K562 (cell line): ENCODE results near the gene ANK3. TPM values are rescaled to one million over a fixed set of nuclear protein-coding genes. Genes with fewer than 3 reads are reported as not detected.

ENCODE experiments used
- ATAC-seq: fragments of 200-7000 bp; cut with Tn5 transposase; 3 replicates; pipeline ENCODE4 v1.9.1; 2020; ENCODE audit warnings: moderate library complexity
- BruUV-seq: library from RNA; stranded (reverse); fragments of 400-500 nt; replicated peaks from 2 replicates; lab custom pipeline; 2021; lab: Mats Ljungman, UMichigan
- CTCF ChIA-PET: fragments of 300-600 bp; formaldehyde crosslinking; extraction: SDS; loops from one replicate; lab custom pipeline; 2021; ENCODE audit warnings: low intra/inter-chr PET ratio; lab: Yijun Ruan, JAX
- POLR2A ChIA-PET: fragments of 300-600, 350-650 bp; sonication (Branson Sonifier 250); formaldehyde crosslinking; extraction: SDS; loops from one replicate; lab custom pipeline; 2021; ENCODE audit warnings: antibody characterized with exemption, inconsistent platforms; lab: Yijun Ruan, JAX
- DNase-seq, 4 experiments: peaks; one replicate each; pipeline versions ENCODE4 v3.0.0 to v3.0.0-alpha.2; 2011 to 2018; ENCODE audit warnings: low spot score in 3 of 4, mixed read lengths in 3 of 4; ENCODE audit errors: extremely low read depth in 1 of 4
- FAIRE-seq: peaks from 2 replicates; lab custom pipeline; 2011; peaks lifted over from hg19 to GRCh38; lab: Jason Lieb, UNC
- H2AFZ ChIP-seq: 2 replicates; pipeline ENCODE4 v1.6.0; 2011; ENCODE audit warnings: low read depth, low read length, control low read depth, inconsistent platforms
- H3K27ac ChIP-seq: fragments of 200-600 bp; 3 replicates; pipeline ENCODE4 v1.8.0; 2011; ENCODE audit warnings: low read depth, mild to moderate bottlenecking, control low read depth, inconsistent platforms, low read length, moderate library complexity, mixed read lengths; ENCODE audit errors: extremely low read depth
- H3K27me3 ChIP-seq, 2 experiments: fragments of 300-600 bp in 1 of 2; 2 replicates in 1 of 2; 3 replicates in 1 of 2; pipeline versions ENCODE4 v1.6.0 to v1.8.0; 2011; ENCODE audit warnings: inconsistent platforms in 2 of 2, low read length in 2 of 2, mild to moderate bottlenecking in 1 of 2, mixed read lengths in 1 of 2, moderate library complexity in 1 of 2; ENCODE audit not compliant: control insufficient read depth in 2 of 2, insufficient read depth in 2 of 2
- H3K36me3 ChIP-seq: fragments of 300-600 bp; 3 replicates; pipeline ENCODE4 v1.8.0; 2011; ENCODE audit warnings: mild to moderate bottlenecking, low read length, inconsistent platforms; ENCODE audit not compliant: control insufficient read depth, insufficient read depth
- H3K4me1 ChIP-seq, 2 experiments: fragments of 200-600 bp in 1 of 2; replicated peaks in 1 of 2; 2 replicates in 1 of 2; 3 replicates in 1 of 2; pipeline versions ENCODE4 v1.5.1 to v1.8.0; 2011; ENCODE audit warnings: inconsistent platforms in 2 of 2, low read length in 2 of 2, mild to moderate bottlenecking in 1 of 2, mixed read lengths in 1 of 2, moderate library complexity in 1 of 2; ENCODE audit not compliant: control insufficient read depth in 2 of 2, insufficient read depth in 2 of 2
- H3K4me2 ChIP-seq: 2 replicates; pipeline ENCODE4 v1.6.1; 2011; ENCODE audit warnings: low read length, control low read depth, inconsistent platforms, mixed read lengths; ENCODE audit not compliant: insufficient read depth
- H3K4me3 ChIP-seq: fragments of 200-600 bp; sonication (generic), shearing (Covaris generic); 2 replicates; pipeline ENCODE4 v1.5.1; 2016; ENCODE audit warnings: control low read depth, inconsistent platforms
- H3K79me2 ChIP-seq: fragments of 200-600 bp; 3 replicates; pipeline ENCODE4 v1.8.0; 2011; ENCODE audit warnings: low read length, inconsistent platforms; ENCODE audit not compliant: control insufficient read depth, insufficient read depth
- H3K9ac ChIP-seq, 2 experiments: 2 replicates each; pipeline versions ENCODE4 v1.6.0 to v1.6.1; 2011; ENCODE audit warnings: low read depth in 2 of 2, low read length in 2 of 2, control low read depth in 1 of 2, inconsistent platforms in 1 of 2, mild to moderate bottlenecking in 1 of 2, mixed read lengths in 1 of 2; ENCODE audit not compliant: insufficient read depth in 1 of 2
- H3K9me1 ChIP-seq: one replicate; pipeline ENCODE4 v1.6.0; 2011; ENCODE audit warnings: inconsistent platforms, mild to moderate bottlenecking, low read length, moderate library complexity; ENCODE audit not compliant: control insufficient read depth, insufficient read depth
- H3K9me3 ChIP-seq: replicated peaks from 2 replicates; pipeline ENCODE4 v1.5.1; 2011; ENCODE audit warnings: low read depth, low read length, inconsistent platforms; ENCODE audit not compliant: control insufficient read depth, insufficient read depth
- H4K20me1 ChIP-seq: replicated peaks from 2 replicates; pipeline ENCODE4 v1.6.1; 2011; ENCODE audit warnings: low read length, inconsistent platforms, mixed read lengths; ENCODE audit not compliant: control insufficient read depth, insufficient read depth
- ARID3A ChIP-seq: IDR thresholded peaks from 2 replicates; pipeline ENCODE4 v1.6.1; 2012; ENCODE audit warnings: low read depth, low read length, improper control_type of control experiment, borderline replicate concordance
- ATF6 ChIP-seq: sonication (generic); formaldehyde crosslinking; IDR thresholded peaks from 2 replicates; pipeline ENCODE4 v1.4.0; 2020; ENCODE audit warnings: mild to moderate bottlenecking, missing genetic modification reagents
- ETS2 ChIP-seq: IDR thresholded peaks from 2 replicates; pipeline ENCODE4 v1.6.1; 2016; ENCODE audit warnings: borderline replicate concordance, missing genetic modification characterization, mild to moderate bottlenecking, moderate library complexity, missing compliant biosample characterization; ENCODE audit not compliant: poor library complexity, severe bottlenecking
- EZH2 ChIP-seq: IDR thresholded peaks from 2 replicates; pipeline ENCODE4 v1.6.1; 2012; ENCODE audit warnings: low read depth, mild to moderate bottlenecking, inconsistent platforms, low read length, borderline replicate concordance
- NUFIP1 ChIP-seq: fragments of 450-650 bp; IDR thresholded peaks from 2 replicates; pipeline ENCODE4 v1.6.1; 2018; ENCODE audit not compliant: partially characterized antibody
- PREB ChIP-seq: sonication (generic); formaldehyde crosslinking; IDR thresholded peaks from 2 replicates; pipeline ENCODE4 v1.8.1; 2023; ENCODE audit warnings: mild to moderate bottlenecking, missing genetic modification reagents
- STAT5B ChIP-seq: fragments of 250-450 bp; sonication (Bioruptor Pico); IDR thresholded peaks from 2 replicates; pipeline ENCODE4 v1.8.0; 2021; ENCODE audit warnings: mild to moderate bottlenecking, inconsistent platforms
- ZNF431 ChIP-seq: sonication (generic); formaldehyde crosslinking; IDR thresholded peaks from 2 replicates; pipeline ENCODE4 v1.8.0; 2022; ENCODE audit warnings: mild to moderate bottlenecking, missing genetic modification reagents
- ZNF76 ChIP-seq: fragments of 250-450 bp; sonication (Bioruptor Pico); IDR thresholded peaks from 2 replicates; pipeline ENCODE4 v1.4.0; 2020; ENCODE audit warnings: mild to moderate bottlenecking, moderate library complexity, borderline replicate concordance
- ZNF764 ChIP-seq: fragments of 250-450 bp; sonication (Bioruptor Pico); IDR thresholded peaks from 2 replicates; pipeline ENCODE4 v1.4.0; 2020; ENCODE audit warnings: low read depth, mild to moderate bottlenecking, moderate library complexity
- WGBS: fragments of 100-300 bp; shearing (Covaris generic); methylation state at CpG from one replicate; pipeline ENCODE4 v1.1.6; 2016; ENCODE audit warnings: low coverage, mixed read lengths; ENCODE audit not compliant: insufficient coverage; ENCODE audit errors: missing lambda C conversion rate; 5-methylcytosine and 5-hydroxymethylcytosine counted together
- in situ Hi-C: fragments of 300-500 bp; cut with MboI; formaldehyde crosslinking; loops from 4 replicates; pipeline ENCODE4 v1.15.0; 2018; ENCODE audit warnings: inconsistent platforms, mixed read lengths
- intact Hi-C: fragments of 100-400 bp; cut with micrococcal nuclease; formaldehyde crosslinking; loops from 2 replicates; pipeline ENCODE4 v1.14.2; 2022
- polyA plus RNA-seq, 8 experiments: library from polyadenylated mRNA; depleted of rRNA in 4 of 8; stranded (reverse) in 5 of 8; unstranded in 3 of 8; fragments of >200 nt; fragmentation: Nextera tagmentation in 2 of 8; fragmentation: Illumina TruSeq in 1 of 8; extraction: Ambion mirVana in 2 of 8; extraction: Trizol in 1 of 8; gene quantifications; 2 replicates each; pipeline versions ENCODE4 v1.2.1 to v1.2.3, GENCODE V29; 2011 to 2014; ENCODE audit warnings: inconsistent platforms in 1 of 8, missing spikeins in 1 of 8
- total RNA-seq, 7 experiments: library from RNA; depleted of rRNA in 6 of 7; stranded (reverse); fragments of >200 nt in 6 of 7; fragmentation: Illumina TruSeq in 2 of 7; extraction: Trizol in 2 of 7; gene quantifications; 2 replicates each; pipeline versions ENCODE4 v1.2.1 to v1.2.3, GENCODE V29; 2011 to 2021; ENCODE audit warnings: low replicate concordance in 1 of 7

The ANK3 gene
- total and polyA plus RNA-seq, 9 of the 15 experiments (the other 6 are each of a cell fraction or from before 2014, with no cell fraction given): 10.0 to 32.3 (median 17.9) TPM

- 6% methylated on average over 3 of the region's 3 CpGs for WGBS
- H2AFZ ChIP-seq: no peak overlapping the region
- ChIA-PET POLR2A (no interaction called here), CTCF (no interaction called here)
- TF ChIP-seq ETS2 (no peak), ZNF764 (no peak), ATF6 (CRISPR knock-in tag) (no peak), EZH2 (no peak), NUFIP1 (no peak), ZNF431 (no peak), ARID3A (no peak), ZNF76 (CRISPR knock-in tag) (no peak), STAT5B (no peak), PREB (no peak)
- no peaks in the 10 kb centered on the region for H3K4me1 ChIP-seq
- H3K9me1 ChIP-seq: no peaks in the 10 kb centered on the region
- ATAC-seq (no peak), FAIRE-seq (no peak), DNase-seq (no peak)
- in situ Hi-C loops: no loop called here
- H4K20me1 ChIP-seq: no peaks in the 10 kb centered on the region
- H3K36me3 ChIP-seq: no peaks in the 10 kb centered on the region
- H3K9ac ChIP-seq: no peak overlapping the region
- no peak overlapping the region for H3K4me3 ChIP-seq
- H3K9me3 ChIP-seq: no peaks in the 10 kb centered on the region
- intact Hi-C loops: no loop called here
- H3K79me2 ChIP-seq: no peaks in the 10 kb centered on the region
- no peaks in the 10 kb centered on the region for H3K27me3 ChIP-seq
- no peak overlapping the region for H3K27ac ChIP-seq
- no peak overlapping the region for H3K4me2 ChIP-seq
- BruUV-seq: no TSS peak
These were observed 372.9 kb downstream of the ANK3 start for GRCh38 chr10:60016794-60017193.
